HK-2 (cell line): ENCODE results near the gene TLX1.

ENCODE experiments used
- DNase-seq: peaks from one replicate; pipeline ENCODE4 v3.0.0-alpha.2; 2018; ENCODE audit not compliant: unreplicated experiment

Gene TLX1

GRCh38 chr10:101134299-101135127 lies 3.4 kb downstream of the TLX1 start:
- no peak for DNase-seq

- no peak for DNase-seq
Measured at GRCh38 chr10:101135141-101136006, 4.3 kb downstream of the TLX1 start.

GRCh38 chr10:101136007-101136707 lies 5.1 kb downstream of the TLX1 start:
- DNase-seq, result no peak

- no peak for DNase-seq
Measured at GRCh38 chr10:101136708-101137121, 5.6 kb downstream of the TLX1 start.

GRCh38 chr10:101137271-101137670 lies 6.2 kb downstream of the TLX1 start:
- no peak for DNase-seq

- no peak for DNase-seq
Measured at GRCh38 chr10:101138788-101139420, 7.8 kb downstream of the TLX1 start.

- no peak for DNase-seq
Measured at GRCh38 chr10:101139421-101139911, 8.4 kb downstream of the TLX1 start.

GRCh38 chr10:101140084-101140949 lies 9.2 kb downstream of the TLX1 start:
- DNase-seq, result no peak

- DNase-seq, result no peak
Measured at GRCh38 chr10:101140950-101141615, 10.0 kb downstream of the TLX1 start.

GRCh38 chr10:101141616-101142532 lies 10.8 kb downstream of the TLX1 start:
- peak; percentile 93 for DNase-seq

GRCh38 chr10:101142533-101143344 lies 11.6 kb downstream of the TLX1 start:
- DNase-seq, result no peak

- DNase-seq, result no peak
Measured at GRCh38 chr10:101143345-101143630, 12.2 kb downstream of the TLX1 start.

- no peak for DNase-seq
Measured at GRCh38 chr10:101144053-101144452, 13.0 kb downstream of the TLX1 start.

GRCh38 chr10:101145145-101145544 lies 14.0 kb downstream of the TLX1 start:
- no peak for DNase-seq

- DNase-seq, result no peak
Measured at GRCh38 chr10:101145750-101146391, 14.8 kb downstream of the TLX1 start.

- DNase-seq, result no peak
Measured at GRCh38 chr10:101146392-101147251, 15.5 kb downstream of the TLX1 start.

- no peak for DNase-seq
Measured at GRCh38 chr10:101151395-101151794, 20.3 kb downstream of the TLX1 start.
